Activated T-cell treated with anti-CD3 and anti-CD28 coated beads, Interleukin-2, amount 50 U/mL, for 4 hours (primary cell): ENCODE data around the gene ULBP3. TPM values are rescaled to one million over a fixed set of nuclear protein-coding genes. Genes with fewer than 3 reads are reported as not detected.

Experiments used
- total RNA-seq, 3 donors: library from RNA; stranded (reverse); gene quantifications; one replicate each; pipeline ENCODE4 v1.2.1, GENCODE V29; 2021

Gene ULBP3
- total RNA-seq, 3 donors from 2014 or later = 0.40 to 1.1 (median 0.63) TPM

Other genes starting within 250 kb of the ULBP3 start
- 1 to 10 TPM; 2.0 to 3.4 (median 3.2) TPM for gene LRP11, start 204.8 kb downstream of the ULBP3 start, total RNA-seq
- not detected for gene RAET1E, start 171.0 kb downstream of the ULBP3 start, total RNA-seq
- not detected for gene RAET1G, start 146.0 kb downstream of the ULBP3 start, total RNA-seq
- gene ULBP2, start 127.1 kb downstream of the ULBP3 start, total RNA-seq = under 1 TPM; 0.43 to 0.87 (median 0.51) TPM
- 1 to 10 TPM in 2 of 3 donors, under 1 TPM in 1; 0.83 to 1.3 (median 1.2) TPM for gene ULBP1, start 105.2 kb downstream of the ULBP3 start, total RNA-seq
- gene RAET1L, start 43.6 kb downstream of the ULBP3 start, total RNA-seq = not detected
- gene PPP1R14C, start 73.9 kb upstream of the ULBP3 start, total RNA-seq = under 1 TPM in 2 of 3 donors, not detected in 1; 0.18 to 0.52 TPM